HepG2 (cell line): ENCODE measurements around the gene JPH2. TPM values are rescaled to one million over a fixed set of nuclear protein-coding genes. Genes with fewer than 3 reads are reported as not detected.

Experiments
- DPF2 ChIP-seq: sonication (generic); formaldehyde crosslinking; IDR thresholded peaks from 2 replicates; pipeline ENCODE4 v1.4.0; 2020; ENCODE audit warnings: mild to moderate bottlenecking, low read depth, missing genetic modification reagents, borderline replicate concordance
- DR1 ChIP-seq: sonication (generic); formaldehyde crosslinking; IDR thresholded peaks from 2 replicates; pipeline ENCODE4 v1.8.0; 2021; ENCODE audit warnings: mild to moderate bottlenecking, missing genetic modification reagents, inconsistent platforms
- HMG20A ChIP-seq: IDR thresholded peaks from 2 replicates; pipeline ENCODE4 v1.6.1; 2016; ENCODE audit warnings: borderline replicate concordance
- HMGA1 ChIP-seq: sonication (generic); formaldehyde crosslinking; conservative IDR thresholded peaks from 2 replicates; pipeline ENCODE4 v1.4.0; 2020; ENCODE audit warnings: missing genetic modification reagents
- HNRNPH1 ChIP-seq: fragments of 200-400 bp; formaldehyde crosslinking; optimal IDR thresholded peaks from 2 replicates; pipeline ENCODE3; 2017; ENCODE audit warnings: mild to moderate bottlenecking, low read depth, low read length
- HOXA9 ChIP-seq: sonication (generic); formaldehyde crosslinking; IDR thresholded peaks from 2 replicates; pipeline ENCODE4 v1.8.1; 2022; ENCODE audit warnings: missing genetic modification reagents, mild to moderate bottlenecking, moderate library complexity, borderline replicate concordance
- MAX ChIP-seq: IDR thresholded peaks from 2 replicates; pipeline ENCODE4 v1.6.1; 2012; ENCODE audit warnings: inconsistent platforms
- NCOR1 ChIP-seq: fragments of 200-600 bp; sonication (generic); IDR thresholded peaks from 2 replicates; pipeline ENCODE4 v1.7.0; 2017; ENCODE audit warnings: antibody characterized with exemption, low read length, borderline replicate concordance
- PREB ChIP-seq: sonication (generic); formaldehyde crosslinking; IDR thresholded peaks from 2 replicates; pipeline ENCODE4 v1.4.0; 2020; ENCODE audit warnings: missing genetic modification reagents
- REPIN1 ChIP-seq: sonication (generic); formaldehyde crosslinking; IDR thresholded peaks from 2 replicates; pipeline ENCODE4 v1.8.0; 2022; ENCODE audit warnings: missing genetic modification reagents, low read depth, mild to moderate bottlenecking, borderline replicate concordance
- SMYD3 ChIP-seq: sonication (generic); formaldehyde crosslinking; IDR thresholded peaks from 2 replicates; pipeline ENCODE4 v1.8.1; 2023; ENCODE audit warnings: mild to moderate bottlenecking, missing genetic modification reagents
- SRF ChIP-seq: IDR thresholded peaks from 2 replicates; pipeline ENCODE4 v1.6.1; 2011; ENCODE audit warnings: mild to moderate bottlenecking, low read depth, low read length, moderate library complexity
- TBX3 ChIP-seq: fragments of 450-650 bp; IDR thresholded peaks from 2 replicates; pipeline ENCODE4 v1.6.1; 2017; ENCODE audit warnings: antibody characterized with exemption, mild to moderate bottlenecking, inconsistent platforms, borderline replicate concordance
- TCF7 ChIP-seq: sonication (generic); IDR thresholded peaks from 2 replicates; pipeline ENCODE4 v1.6.1; 2016; ENCODE audit warnings: antibody characterized with exemption, low read depth
- THAP11 ChIP-seq: IDR thresholded peaks from 2 replicates; pipeline ENCODE4 v1.6.1; 2016; ENCODE audit warnings: missing biosample characterization, missing genetic modification reagents
- ZMYM3 ChIP-seq: sonication (generic); formaldehyde crosslinking; IDR thresholded peaks from 2 replicates; pipeline ENCODE4 v1.5.1; 2020; ENCODE audit warnings: mild to moderate bottlenecking, missing genetic modification reagents
- ZNF10 ChIP-seq: sonication (generic); formaldehyde crosslinking; IDR thresholded peaks from 2 replicates; pipeline ENCODE4 v1.4.0; 2020; ENCODE audit warnings: mild to moderate bottlenecking, low read depth, missing genetic modification reagents, borderline replicate concordance
- ZNF343 ChIP-seq: sonication (generic); formaldehyde crosslinking; IDR thresholded peaks from 2 replicates; pipeline ENCODE4 v1.4.0; 2020; ENCODE audit warnings: mild to moderate bottlenecking, missing genetic modification reagents
- ZNF383 ChIP-seq: sonication (generic); formaldehyde crosslinking; IDR thresholded peaks from 2 replicates; pipeline ENCODE4 v1.4.0; 2020; ENCODE audit warnings: missing genetic modification reagents, mild to moderate bottlenecking, borderline replicate concordance
- ZNF414 ChIP-seq: sonication (generic); formaldehyde crosslinking; IDR thresholded peaks from 2 replicates; pipeline ENCODE4 v1.5.0; 2020; ENCODE audit warnings: missing genetic modification reagents
- ZNF530 ChIP-seq: sonication (generic); formaldehyde crosslinking; IDR thresholded peaks from 2 replicates; pipeline ENCODE4 v1.5.0; 2020; ENCODE audit warnings: low read depth, mild to moderate bottlenecking, missing genetic modification reagents
- ZNF549 ChIP-seq: sonication (generic); formaldehyde crosslinking; IDR thresholded peaks from 2 replicates; pipeline ENCODE4 v1.5.0; 2020; ENCODE audit warnings: missing genetic modification reagents
- ZNF558 ChIP-seq: sonication (generic); formaldehyde crosslinking; IDR thresholded peaks from 2 replicates; pipeline ENCODE4 v1.9.0; 2022; ENCODE audit warnings: mild to moderate bottlenecking, missing genetic modification reagents, borderline replicate concordance
- ZNF616 ChIP-seq: sonication (generic); formaldehyde crosslinking; IDR thresholded peaks from 2 replicates; pipeline ENCODE4 v1.5.0; 2020; ENCODE audit warnings: low read depth, mild to moderate bottlenecking, missing genetic modification reagents
- ZNF639 ChIP-seq: conservative IDR thresholded peaks from 2 replicates; pipeline ENCODE4 v1.6.1; 2018; ENCODE audit warnings: missing genetic modification reagents
- ZNF644 ChIP-seq: IDR thresholded peaks from 2 replicates; pipeline ENCODE4 v1.6.1; 2016; ENCODE audit warnings: low read depth
- ZNF737 ChIP-seq: sonication (generic); formaldehyde crosslinking; IDR thresholded peaks from 2 replicates; pipeline ENCODE4 v1.5.0; 2020; ENCODE audit warnings: missing genetic modification reagents, mild to moderate bottlenecking, borderline replicate concordance
- ZSCAN29 ChIP-seq: sonication (generic); formaldehyde crosslinking; conservative IDR thresholded peaks from 2 replicates; pipeline ENCODE4 v1.4.0; 2020; ENCODE audit warnings: mild to moderate bottlenecking, missing genetic modification reagents
- polyA plus RNA-seq, 8 experiments: library from polyadenylated mRNA; depleted of rRNA in 3 of 8; stranded (reverse) in 7 of 8; unstranded in 1 of 8; fragments of >200 nt; fragmentation: Illumina TruSeq in 4 of 8; extraction: Trizol in 4 of 8; gene quantifications; 2 replicates each; pipeline versions ENCODE4 v1.2.1 to v1.2.3, GENCODE V29; 2011 to 2016; ENCODE audit warnings: low read depth in 4 of 8, missing spikeins in 1 of 8, mixed read lengths in 1 of 8; ENCODE audit not compliant: insufficient read depth in 1 of 8
- total RNA-seq, 5 experiments: library from RNA; depleted of rRNA; stranded (reverse); fragments of >200 nt; fragmentation: Illumina TruSeq; extraction: Trizol; gene quantifications; 2 replicates each; pipeline ENCODE4 v1.2.3, GENCODE V29; 2016; ENCODE audit warnings: low read depth in 1 of 5

The JPH2 gene
- total and polyA plus RNA-seq, 2 of the 13 experiments (the other 11 are each of a cell fraction or from before 2014, with no cell fraction given), result 0.42 TPM; not detected in 1

- TF ChIP-seq ZNF639 (CRISPR knock-in tag) (no peak), ZNF343 (CRISPR knock-in tag) (no peak; the same call in 1 of the 2 replicates), ZMYM3 (no peak), DR1 (CRISPR knock-in tag) (peak; percentile 49; the same call in 1 of the 2 replicates), HOXA9 (CRISPR knock-in tag) (peak; percentile 92; the same call in 1 of the 2 replicates), ZNF414 (CRISPR knock-in tag) (peak; percentile 25; the same call in 1 of the 2 replicates), TBX3 (no peak; the same call in 1 of the 2 replicates), NCOR1 (peak; percentile 75; the same call in 1 of the 2 replicates), SMYD3 (CRISPR knock-in tag) (peak; percentile 97), DPF2 (CRISPR knock-in tag) (no peak), HMGA1 (CRISPR knock-in tag) (no peak), ZSCAN29 (CRISPR knock-in tag) (0 out of 2 replicates have a peak, but pooled peaks have one; percentile 10), ZNF10 (CRISPR knock-in tag) (no peak), HMG20A (peak; percentile 42), ZNF530 (CRISPR knock-in tag) (no peak), THAP11 (CRISPR knock-in tag) (peak; percentile 92), ZNF558 (0 out of 2 replicates have a peak, but pooled peaks have one; percentile 49), MAX (peak; percentile 100), TCF7 (no peak), ZNF383 (no peak), PREB (CRISPR knock-in tag) (peak; percentile 28; the same call in 1 of the 2 replicates), ZNF616 (no peak), SRF (no peak), HNRNPH1 (peak; percentile 49), ZNF549 (CRISPR knock-in tag) (no peak), ZNF644 (CRISPR knock-in tag) (0 out of 2 replicates have a peak, but pooled peaks have one; percentile 19), REPIN1 (CRISPR knock-in tag) (peak; percentile 87), ZNF737 (CRISPR knock-in tag) (no peak)
Observed at GRCh38 chr20:44210406-44211176, 23.6 kb upstream of the JPH2 start, which contains the start of gene OSER1 (continued).
